Activated CD4-positive, CD25-positive, alpha-beta regulatory T cell (primary cell): ENCODE data around the gene CDKN1B.
A peak's percentile ranks its signal among the peaks of the same experiment; 100 is the strongest.
"Not testable (repeated sequence)": the region's sequence is repeated elsewhere in the genome, so short reads cannot be mapped to it uniquely, and the experiment has no call there.

Experiments
- DNase-seq, 4 experiments: peaks; one replicate each; lab custom pipeline; 2025; lab: John Stamatoyannopoulos, UW

Gene CDKN1B

DNA sequence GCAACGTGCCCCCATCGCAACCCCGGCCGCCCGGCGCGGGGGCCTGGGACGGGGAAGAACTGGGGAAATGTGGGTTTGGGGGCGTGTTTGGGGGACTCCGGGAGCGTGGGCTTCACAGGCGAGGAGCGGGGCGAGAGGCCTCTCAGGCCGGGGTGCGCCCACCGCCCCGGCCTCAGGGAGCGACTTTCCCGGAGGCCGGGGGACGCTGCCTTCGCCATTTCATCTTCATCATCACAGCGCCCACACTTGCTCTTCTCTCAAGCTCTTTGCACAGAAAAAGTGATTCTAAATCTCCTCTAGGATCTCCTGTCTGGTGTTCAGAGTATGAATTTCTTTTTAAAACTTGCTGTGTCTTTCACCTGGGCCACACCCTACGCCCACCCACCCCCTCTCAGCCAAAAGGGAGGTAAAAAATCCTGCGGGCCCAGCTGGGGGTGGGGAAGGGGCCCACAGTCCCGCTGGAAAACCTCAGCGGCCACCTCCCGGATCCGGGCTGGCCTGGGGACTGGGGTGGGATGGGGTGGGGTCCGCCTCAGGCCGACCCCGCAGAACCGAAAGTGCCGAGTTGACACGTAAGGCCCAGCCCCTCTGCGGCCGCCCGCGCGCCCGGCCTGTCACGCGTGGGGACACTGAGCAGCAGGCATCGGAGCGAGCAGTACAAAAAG lies 7.4 kb downstream of the CDKN1B start:
- DNase-seq, result no peak

GRCh38 chr12:12725086-12725955 lies 8.2 kb downstream of the CDKN1B start:
- peak; percentile 81 to 93 (median 87) for DNase-seq

GRCh38 chr12:12725956-12726554 lies 8.9 kb downstream of the CDKN1B start:
- no peak for DNase-seq

GRCh38 chr12:12726555-12727093 lies 9.5 kb downstream of the CDKN1B start:
- DNase-seq, result no peak

DNA sequence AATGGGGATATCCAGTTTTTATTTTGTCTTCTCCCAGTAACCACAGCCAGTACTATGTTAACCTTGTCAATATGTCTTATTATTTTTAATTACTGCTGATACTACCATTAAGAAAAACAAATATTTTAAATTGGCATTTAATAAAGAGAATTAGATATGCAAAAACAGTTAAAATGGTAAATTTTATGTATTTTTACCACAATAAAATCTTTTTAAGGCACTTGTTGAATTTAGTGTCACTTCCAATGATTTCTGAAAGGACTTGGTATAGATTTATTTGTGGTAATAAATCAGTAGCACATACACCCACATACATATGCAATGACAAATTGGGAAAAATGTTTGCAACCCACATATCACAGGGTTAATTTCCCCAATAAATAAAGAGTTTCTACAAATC lies 14.0 kb downstream of the CDKN1B start:
- DNase-seq, result no peak

DNA sequence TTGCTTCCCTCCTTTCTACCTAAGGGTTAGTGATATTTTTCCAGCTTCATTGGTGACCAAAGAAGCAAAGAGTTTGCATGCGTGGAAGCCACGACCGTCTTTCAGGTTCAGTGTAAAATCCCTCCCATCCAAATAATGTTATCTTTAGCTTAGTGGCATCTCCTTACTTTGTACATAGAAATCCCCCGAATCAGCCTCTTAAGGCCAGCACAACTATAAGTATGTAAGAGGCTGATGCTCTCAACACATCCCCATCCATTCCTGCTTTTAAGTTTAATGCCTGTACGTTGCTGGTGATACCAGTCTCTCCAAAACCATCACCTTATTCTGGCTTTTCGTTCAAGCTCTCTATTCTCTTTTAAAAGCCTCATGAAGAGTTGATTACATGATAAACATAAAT lies 14.6 kb downstream of the CDKN1B start:
- DNase-seq, result no peak

DNA sequence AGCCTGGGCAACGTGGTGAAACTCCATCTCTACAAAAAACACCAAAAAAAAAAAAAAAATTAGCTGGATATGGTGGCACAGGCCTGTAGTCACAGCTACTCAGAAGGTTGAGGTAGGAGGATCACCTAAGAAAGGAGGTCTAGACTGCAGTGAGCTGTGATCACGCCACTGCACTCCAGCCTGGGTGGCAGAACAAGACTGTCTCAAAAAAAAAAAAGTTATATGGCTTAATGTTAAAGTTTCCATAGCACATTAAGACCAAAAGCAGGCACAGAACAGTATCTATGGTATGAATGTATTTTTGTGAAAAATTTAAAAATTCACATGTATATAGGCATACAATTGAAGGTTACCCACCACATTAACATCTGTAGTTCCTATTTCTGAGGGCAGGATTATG lies 15.9 kb downstream of the CDKN1B start:
- DNase-seq, result no peak

- no peak for DNase-seq
Observed at GRCh38 chr12:12734054-12734453, 16.9 kb downstream of the CDKN1B start.

DNA sequence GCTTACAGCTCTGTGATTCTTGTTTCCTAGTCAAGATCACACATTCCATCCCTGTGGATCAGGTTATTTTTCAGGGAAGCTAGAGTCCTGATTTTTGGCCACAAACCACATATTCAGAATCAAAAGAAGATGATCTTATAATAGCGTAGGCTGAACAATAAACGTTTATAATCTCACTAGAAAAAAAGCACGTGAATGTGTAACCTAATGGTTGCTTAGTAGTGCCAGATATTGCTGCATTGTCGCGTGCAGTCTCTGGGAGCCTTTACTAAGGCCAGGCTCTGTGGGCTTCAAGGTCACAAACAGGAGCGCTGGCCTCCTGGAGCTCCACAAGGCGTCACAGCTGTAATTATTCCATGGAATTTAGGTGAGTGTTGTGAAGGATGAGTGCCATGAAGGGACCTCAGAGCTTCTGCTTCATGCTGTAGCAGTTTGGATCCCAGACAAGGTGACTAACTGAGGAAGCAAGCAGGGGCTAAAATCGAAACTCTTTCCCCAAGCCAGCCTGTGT lies 17.4 kb downstream of the CDKN1B start:
- no peak for DNase-seq

- no peak for DNase-seq
Observed at GRCh38 chr12:12735301-12735700, 18.1 kb downstream of the CDKN1B start.

DNA sequence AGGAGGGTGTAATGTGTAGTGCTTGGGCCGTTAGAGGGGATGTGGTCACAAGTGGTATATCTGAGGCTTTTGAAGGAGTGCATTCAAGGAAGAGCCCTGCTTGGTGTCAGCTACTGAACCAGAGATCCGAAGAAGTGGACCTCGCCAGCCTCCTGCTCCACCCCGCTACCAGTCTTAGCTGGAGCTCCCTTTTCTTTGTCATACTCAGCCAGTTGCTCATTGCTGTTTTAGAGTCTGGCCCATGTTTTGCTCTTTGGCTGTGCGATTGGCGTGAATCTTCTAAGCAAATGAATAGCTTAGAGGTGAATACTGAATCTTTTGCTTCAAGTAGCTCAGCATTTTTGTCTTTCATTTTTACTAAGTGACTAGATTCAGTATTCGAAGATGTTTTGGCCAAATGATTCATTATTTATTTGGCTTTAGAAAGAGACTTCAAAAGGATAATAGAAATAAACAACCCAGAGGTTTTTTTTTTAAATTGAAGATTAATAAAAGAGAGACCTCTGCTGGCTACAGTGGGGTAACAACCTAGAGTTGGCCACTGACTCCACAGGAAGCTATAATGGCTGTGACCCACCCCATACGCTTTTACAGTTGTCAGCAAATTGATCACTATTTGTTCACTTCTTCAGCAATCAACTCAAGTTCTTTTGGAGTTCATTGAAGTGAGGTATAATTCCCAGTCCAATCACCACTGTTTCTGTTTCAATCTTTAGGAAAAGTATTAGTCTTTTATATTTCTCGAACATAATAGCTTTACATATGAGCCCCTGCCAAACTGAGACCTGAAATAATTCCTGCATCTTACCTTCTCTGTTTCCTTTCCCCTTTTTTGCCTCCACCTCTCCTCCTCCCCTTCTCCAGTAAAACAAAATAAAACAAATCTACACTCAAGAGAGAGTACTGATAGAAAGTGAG lies 19.9 kb downstream of the CDKN1B start:
- peak in 2 of 4 experiments; percentile 12 to 14 for DNase-seq

DNA sequence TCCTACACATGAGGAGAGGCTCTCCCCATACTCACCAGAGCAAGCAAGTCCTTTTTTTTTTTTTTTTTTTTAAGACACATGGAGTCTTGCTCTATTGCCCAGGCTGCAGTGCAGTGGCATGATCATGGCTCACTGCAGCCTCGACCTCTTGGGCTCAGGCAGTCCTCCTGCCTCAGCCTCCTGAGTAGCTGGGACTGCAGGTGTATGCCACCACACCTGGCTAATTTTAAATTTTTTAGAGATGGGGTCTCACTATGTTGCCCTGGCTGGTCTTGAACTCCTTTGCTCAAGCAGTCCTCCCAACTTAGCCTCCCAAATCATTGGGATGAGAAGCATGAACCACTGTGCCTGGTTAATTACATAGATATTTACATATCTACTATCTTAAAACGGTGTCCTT lies 21.0 kb downstream of the CDKN1B start:
- DNase-seq, result not testable (repeated sequence)

DNA sequence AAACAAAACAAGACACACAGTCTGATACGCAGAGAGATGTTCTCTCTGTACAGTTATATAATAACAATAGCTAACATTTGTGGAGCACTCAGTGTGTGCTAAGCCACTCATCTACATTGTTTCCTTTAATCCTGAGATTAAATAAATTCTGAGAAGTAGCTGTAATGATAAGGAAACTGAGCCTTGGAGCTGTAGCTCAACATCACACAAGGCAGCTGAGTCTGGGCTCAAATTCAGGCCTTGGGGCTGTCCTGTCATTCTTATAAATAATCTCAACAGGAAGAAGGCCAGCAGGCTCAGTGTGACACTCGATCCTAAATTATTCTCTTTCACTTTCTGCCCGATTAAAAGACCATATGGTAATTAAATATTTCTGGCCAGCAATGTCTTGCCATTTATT lies 24.5 kb downstream of the CDKN1B start:
- DNase-seq, result no peak

GRCh38 chr12:12744546-12745305 lies 27.6 kb downstream of the CDKN1B start:
- DNase-seq, result no peak

GRCh38 chr12:12745576-12746211 lies 28.5 kb downstream of the CDKN1B start:
- DNase-seq, result no peak

DNA sequence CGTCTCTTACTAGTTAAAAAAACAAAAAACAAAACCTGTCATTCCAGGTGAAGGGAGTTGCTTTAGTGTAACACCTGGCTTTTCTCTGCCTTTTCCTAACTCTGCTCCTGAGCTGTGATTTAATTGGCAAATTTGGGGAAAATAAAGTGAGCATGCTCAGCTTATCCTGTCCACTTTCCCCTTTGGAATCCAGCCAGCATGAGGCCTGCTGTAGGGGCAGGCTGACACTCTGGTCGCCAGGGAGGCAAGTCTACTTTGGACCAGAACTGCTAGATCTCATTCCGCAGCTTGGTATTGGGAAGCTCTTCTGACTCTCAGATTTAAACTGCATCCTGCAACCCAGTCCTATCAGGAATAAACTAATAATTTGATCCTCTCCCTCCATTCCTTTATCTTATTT lies 30.1 kb downstream of the CDKN1B start:
- DNase-seq, result no peak

- no peak for DNase-seq
Observed at GRCh38 chr12:12748044-12748443, 30.9 kb downstream of the CDKN1B start.

DNA sequence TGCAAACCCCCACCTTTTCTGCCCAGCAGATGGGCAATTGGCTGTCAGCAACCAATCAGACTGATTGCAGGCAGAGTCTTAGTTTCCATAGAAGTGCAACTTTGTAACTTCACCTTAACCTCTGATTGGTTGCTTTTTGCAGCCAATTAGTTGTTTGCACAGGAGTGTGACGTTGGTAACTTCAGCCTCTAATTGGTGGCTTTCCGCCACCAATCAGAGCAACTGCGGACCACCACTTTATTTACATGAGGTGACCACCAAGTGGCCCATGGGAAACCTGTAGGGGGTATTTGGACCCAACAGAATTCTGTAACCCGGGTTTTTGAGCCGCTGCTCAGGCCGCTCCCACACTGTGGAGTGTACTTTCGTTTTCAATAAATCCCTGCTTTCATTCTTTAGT lies 32.3 kb downstream of the CDKN1B start:
- no peak for DNase-seq

- DNase-seq, result no peak
Observed at GRCh38 chr12:12755923-12756322, 38.8 kb downstream of the CDKN1B start.

DNA sequence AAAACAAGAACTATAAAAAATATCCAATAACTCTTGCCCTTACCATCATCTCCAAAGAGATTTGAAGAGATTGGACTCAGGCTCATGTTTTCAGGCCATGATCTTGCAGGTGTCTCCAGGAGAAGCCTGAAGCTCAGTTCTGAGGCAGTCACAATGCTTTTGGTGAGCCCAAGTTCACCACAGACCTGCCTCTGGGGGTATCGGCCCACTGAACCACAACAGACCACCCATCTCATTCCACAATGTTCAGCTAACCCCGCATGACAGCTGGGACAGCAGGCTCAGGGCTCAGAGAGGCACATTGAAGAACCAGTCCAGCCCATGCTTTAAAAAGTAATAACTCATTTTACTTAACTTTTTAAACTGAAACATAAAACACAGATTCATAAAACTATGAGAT lies 40.0 kb downstream of the CDKN1B start:
- no peak for DNase-seq
